ENCODE results near the gene MMADHC.

DNA sequence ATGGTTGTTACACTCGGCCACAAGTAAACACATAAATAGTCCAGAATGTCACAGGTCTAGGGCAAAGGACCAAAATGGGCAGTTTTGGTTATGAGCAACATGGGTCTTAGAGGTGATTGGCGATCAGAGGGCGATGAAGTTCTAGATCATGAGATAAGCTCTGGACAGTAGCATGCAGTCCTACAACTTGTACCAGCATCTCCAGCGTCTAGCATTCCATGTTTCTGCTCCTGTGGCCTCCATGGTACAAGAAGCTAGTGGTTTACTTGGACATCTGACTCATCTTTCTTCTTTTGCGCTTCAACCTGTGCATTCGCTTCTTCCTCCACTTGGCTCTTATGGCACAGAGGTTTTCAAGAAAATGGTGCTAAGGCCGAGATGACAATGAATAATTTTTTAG lies 8.9 kb upstream of the MMADHC start:
- TF ChIP-seq, protein P1, sequence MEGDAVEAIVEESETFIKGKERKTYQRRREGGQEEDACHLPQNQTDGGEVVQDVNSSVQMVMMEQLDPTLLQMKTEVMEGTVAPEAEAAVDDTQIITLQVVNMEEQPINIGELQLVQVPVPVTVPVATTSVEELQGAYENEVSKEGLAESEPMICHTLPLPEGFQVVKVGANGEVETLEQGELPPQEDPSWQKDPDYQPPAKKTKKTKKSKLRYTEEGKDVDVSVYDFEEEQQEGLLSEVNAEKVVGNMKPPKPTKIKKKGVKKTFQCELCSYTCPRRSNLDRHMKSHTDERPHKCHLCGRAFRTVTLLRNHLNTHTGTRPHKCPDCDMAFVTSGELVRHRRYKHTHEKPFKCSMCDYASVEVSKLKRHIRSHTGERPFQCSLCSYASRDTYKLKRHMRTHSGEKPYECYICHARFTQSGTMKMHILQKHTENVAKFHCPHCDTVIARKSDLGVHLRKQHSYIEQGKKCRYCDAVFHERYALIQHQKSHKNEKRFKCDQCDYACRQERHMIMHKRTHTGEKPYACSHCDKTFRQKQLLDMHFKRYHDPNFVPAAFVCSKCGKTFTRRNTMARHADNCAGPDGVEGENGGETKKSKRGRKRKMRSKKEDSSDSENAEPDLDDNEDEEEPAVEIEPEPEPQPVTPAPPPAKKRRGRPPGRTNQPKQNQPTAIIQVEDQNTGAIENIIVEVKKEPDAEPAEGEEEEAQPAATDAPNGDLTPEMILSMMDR (IDR thresholded peaks at IDR 0.05): no peak
- no peak for TF ChIP-seq POLR2AphosphoS5 (IDR thresholded peaks at IDR 0.05)
- TF ChIP-seq POLR2A (IDR thresholded peaks at IDR 0.05): no peak

All from prostate gland (tissue), 2 donors.